HEK293 (cell line): Measurements from ENCODE around the gene PATE1.

Source experiments
- CTCF ChIA-PET: fragments of 350-600 bp; formaldehyde crosslinking; extraction: SDS; loops from one replicate; lab custom pipeline; 2021; ENCODE audit warnings: antibody characterized with exemption; lab: Yijun Ruan, JAX
- POLR2A ChIA-PET: fragments of 300-600 bp; formaldehyde crosslinking; extraction: SDS; loops from one replicate; lab custom pipeline; 2020; ENCODE audit warnings: antibody characterized with exemption, inconsistent platforms; lab: Yijun Ruan, JAX
- H3K27ac ChIP-seq: fragments of 200-500 bp; sonication (Bioruptor generic); 2 replicates; pipeline ENCODE4 v1.5.1; 2014; ENCODE audit warnings: low read depth, low read length, control low read depth, inconsistent platforms; ENCODE audit errors: extremely low read depth
- H3K36me3 ChIP-seq, 2 experiments: fragments of 200-500 bp in 1 of 2; sonication (Bioruptor generic) in 1 of 2; 1 replicate in 1 of 2; 2 replicates in 1 of 2; pipeline ENCODE4 v1.5.1; 2014 to 2017; ENCODE audit warnings: inconsistent platforms in 2 of 2, low read length in 2 of 2; ENCODE audit not compliant: control insufficient read depth in 2 of 2, insufficient read depth in 1 of 2
- H3K4me1 ChIP-seq: fragments of 200-500 bp; sonication (Bioruptor generic); 2 replicates; pipeline ENCODE4 v1.5.1; 2014; ENCODE audit warnings: mild to moderate bottlenecking, low read length, inconsistent platforms; ENCODE audit not compliant: control insufficient read depth, insufficient read depth
- H3K4me3 ChIP-seq: 2 replicates; pipeline ENCODE4 v1.5.1; 2011; ENCODE audit warnings: low read depth, mild to moderate bottlenecking, control low read depth, low read length, moderate library complexity
- H3K9me3 ChIP-seq: fragments of 200-500 bp; sonication (Bioruptor generic); 2 replicates; pipeline ENCODE4 v1.5.1; 2014; ENCODE audit warnings: low read depth, low read length, inconsistent platforms; ENCODE audit not compliant: control insufficient read depth, insufficient read depth
- ATF2 ChIP-seq: fragments of 450-650 bp; formaldehyde crosslinking; IDR thresholded peaks from 2 replicates; pipeline ENCODE4 v1.5.1; 2016; ENCODE audit warnings: missing biosample characterization, missing genetic modification characterization, low read depth
- KLF1 ChIP-seq: fragments of 450-650 bp; formaldehyde crosslinking; IDR thresholded peaks from 2 replicates; pipeline ENCODE4 v1.5.1; 2016; ENCODE audit warnings: missing biosample characterization, missing genetic modification characterization
- KLF10 ChIP-seq: fragments of 450-650 bp; IDR thresholded peaks from 2 replicates; pipeline ENCODE4 v1.5.1; 2018; ENCODE audit warnings: missing biosample characterization, mild to moderate bottlenecking, missing genetic modification characterization
- KLF9 ChIP-seq: fragments of 450-650 bp; formaldehyde crosslinking; IDR thresholded peaks from 2 replicates; pipeline ENCODE4 v1.5.1; 2016; ENCODE audit warnings: missing biosample characterization, missing genetic modification characterization, low read depth
- PATZ1 ChIP-seq: fragments of 450-650 bp; formaldehyde crosslinking; IDR thresholded peaks from 2 replicates; pipeline ENCODE4 v1.5.1; 2016; ENCODE audit warnings: missing biosample characterization, missing genetic modification characterization
- PRDM1 ChIP-seq: fragments of 450-650 bp; formaldehyde crosslinking; IDR thresholded peaks from 2 replicates; pipeline ENCODE4; 2016; ENCODE audit warnings: missing biosample characterization, missing genetic modification characterization
- SALL2 ChIP-seq: fragments of 450-650 bp; formaldehyde crosslinking; IDR thresholded peaks from 2 replicates; pipeline ENCODE4 v1.5.0; 2017; ENCODE audit warnings: missing biosample characterization, mild to moderate bottlenecking, missing genetic modification characterization, borderline replicate concordance
- SCRT1 ChIP-seq: fragments of 450-650 bp; formaldehyde crosslinking; IDR thresholded peaks from 2 replicates; pipeline ENCODE4 v1.5.1; 2016; ENCODE audit warnings: missing biosample characterization, missing genetic modification characterization, borderline replicate concordance
- ZEB2 ChIP-seq: fragments of 450-650 bp; formaldehyde crosslinking; IDR thresholded peaks from 2 replicates; pipeline ENCODE4 v1.5.1; 2016; ENCODE audit warnings: missing biosample characterization, missing genetic modification characterization
- ZNF19 ChIP-seq: fragments of 450-650 bp; formaldehyde crosslinking; IDR thresholded peaks from 2 replicates; pipeline ENCODE4; 2016; ENCODE audit warnings: missing biosample characterization, missing genetic modification characterization, low read depth
- ZNF214 ChIP-seq: fragments of 450-650 bp; formaldehyde crosslinking; IDR thresholded peaks from 2 replicates; pipeline ENCODE4 v1.5.1; 2017; ENCODE audit warnings: missing biosample characterization, mild to moderate bottlenecking, missing genetic modification characterization, borderline replicate concordance
- ZNF221 ChIP-seq: fragments of 450-650 bp; formaldehyde crosslinking; IDR thresholded peaks from 2 replicates; pipeline ENCODE4 v1.5.1; 2017; ENCODE audit warnings: missing biosample characterization, missing genetic modification characterization, borderline replicate concordance
- ZNF23 ChIP-seq: fragments of 450-650 bp; formaldehyde crosslinking; IDR thresholded peaks from 2 replicates; pipeline ENCODE4 v1.5.1; 2016; ENCODE audit warnings: missing biosample characterization, missing genetic modification characterization, borderline replicate concordance
- ZNF26 ChIP-seq: fragments of 450-650 bp; formaldehyde crosslinking; IDR thresholded peaks from 2 replicates; pipeline ENCODE4 v1.5.1; 2016; ENCODE audit warnings: missing biosample characterization, missing genetic modification characterization
- ZNF354C ChIP-seq: fragments of 450-650 bp; formaldehyde crosslinking; IDR thresholded peaks from 2 replicates; pipeline ENCODE4 v1.5.1; 2016; ENCODE audit warnings: missing biosample characterization, missing genetic modification characterization, low read depth, borderline replicate concordance
- ZNF37A ChIP-seq: fragments of 450-650 bp; IDR thresholded peaks from 2 replicates; pipeline ENCODE4 v1.5.1; 2018; ENCODE audit warnings: missing biosample characterization, missing genetic modification characterization
- ZNF426 ChIP-seq: fragments of 450-650 bp; formaldehyde crosslinking; IDR thresholded peaks from 2 replicates; pipeline ENCODE4 v1.5.1; 2017; ENCODE audit warnings: missing biosample characterization, missing genetic modification characterization, mild to moderate bottlenecking, inconsistent platforms, moderate library complexity
- ZNF530 ChIP-seq: fragments of 450-650 bp; formaldehyde crosslinking; IDR thresholded peaks from 2 replicates; pipeline ENCODE4 v1.5.1; 2016; ENCODE audit warnings: low read depth, missing biosample characterization, missing genetic modification characterization
- ZNF548 ChIP-seq: fragments of 450-650 bp; formaldehyde crosslinking; IDR thresholded peaks from 2 replicates; pipeline ENCODE4 v1.5.1; 2016; ENCODE audit warnings: missing biosample characterization, missing genetic modification characterization
- ZNF555 ChIP-seq: fragments of 450-650 bp; formaldehyde crosslinking; conservative IDR thresholded peaks from 2 replicates; pipeline ENCODE4 v1.5.1; 2017; ENCODE audit warnings: missing biosample characterization, mild to moderate bottlenecking, missing genetic modification characterization, inconsistent platforms
- ZNF621 ChIP-seq: fragments of 450-650 bp; formaldehyde crosslinking; IDR thresholded peaks from 2 replicates; pipeline ENCODE4 v1.5.1; 2017; ENCODE audit warnings: missing biosample characterization, missing genetic modification characterization
- ZNF645 ChIP-seq: fragments of 450-650 bp; formaldehyde crosslinking; IDR thresholded peaks from 2 replicates; pipeline ENCODE4; 2016; ENCODE audit warnings: missing biosample characterization, missing genetic modification characterization
- ZNF670 ChIP-seq: fragments of 450-650 bp; formaldehyde crosslinking; IDR thresholded peaks from 2 replicates; pipeline ENCODE4 v1.5.1; 2016; ENCODE audit warnings: missing biosample characterization, missing genetic modification characterization, low read depth
- ZNF747 ChIP-seq: fragments of 450-650 bp; formaldehyde crosslinking; IDR thresholded peaks from 2 replicates; pipeline ENCODE4 v1.5.1; 2016; ENCODE audit warnings: missing biosample characterization, missing genetic modification characterization
- ZNF768 ChIP-seq: fragments of 450-650 bp; formaldehyde crosslinking; IDR thresholded peaks from 2 replicates; pipeline ENCODE4 v1.5.1; 2018; ENCODE audit warnings: missing biosample characterization, mild to moderate bottlenecking, missing genetic modification characterization
- ZNF776 ChIP-seq: fragments of 450-650 bp; formaldehyde crosslinking; IDR thresholded peaks from 2 replicates; pipeline ENCODE4 v1.5.0; 2017; ENCODE audit warnings: missing biosample characterization, missing genetic modification characterization, borderline replicate concordance
- ZNF843 ChIP-seq: fragments of 450-650 bp; formaldehyde crosslinking; IDR thresholded peaks from 2 replicates; pipeline ENCODE4 v1.5.1; 2016; ENCODE audit warnings: missing biosample characterization, missing genetic modification characterization

Gene PATE1

DNA sequence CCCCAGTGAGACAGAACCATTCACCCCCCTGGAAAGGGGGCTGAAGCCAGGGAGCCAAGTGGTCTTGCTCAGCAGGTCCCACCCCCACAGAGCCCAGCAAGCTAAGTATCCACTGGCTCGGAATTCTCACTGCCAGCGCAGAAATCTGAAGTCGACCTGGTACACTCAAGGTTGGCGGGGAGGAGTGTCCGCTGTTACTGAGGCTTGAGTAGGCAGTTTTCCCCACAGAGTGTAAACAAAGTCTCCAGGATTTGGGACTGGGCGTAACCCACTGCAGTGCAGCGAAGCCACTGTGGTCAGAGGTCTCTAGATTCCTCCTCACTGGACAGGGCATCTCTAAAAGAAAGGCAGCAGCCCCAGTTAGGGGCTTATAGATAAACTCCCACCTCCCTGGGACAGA, 10.0 kb downstream of the PATE1 start (continued):
- TF ChIP-seq SCRT1 (tag by site-specific recombination) (no peak), ZNF221 (tag by site-specific recombination) (no peak)
- TF ChIP-seq, all 188 proteins: peak for 0

DNA sequence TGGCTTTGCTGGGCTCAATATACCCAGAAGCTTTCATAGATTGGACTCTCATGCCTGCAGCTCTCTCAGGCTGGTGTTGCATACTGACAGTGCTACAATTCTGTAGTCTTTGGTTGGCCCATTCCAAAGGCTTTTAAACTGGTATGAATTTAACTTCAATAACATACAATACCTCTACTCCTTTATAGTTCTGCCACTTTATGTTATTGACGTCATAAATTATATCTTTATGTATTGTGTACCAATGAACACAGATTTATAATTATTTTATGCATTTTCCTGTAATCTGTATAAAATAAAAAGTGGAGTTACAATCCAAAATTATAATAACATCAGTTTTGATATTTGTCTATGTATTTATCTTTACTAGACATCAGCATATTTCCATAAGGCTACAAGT, 16.4 kb downstream of the PATE1 start:
- no peak overlapping the region for H3K27ac ChIP-seq
- H3K4me1 ChIP-seq = no peaks in the 10 kb centered on the region
- POLR2A ChIA-PET = no interaction called here
- no peaks in the 10 kb centered on the region for H3K36me3 ChIP-seq
- TF ChIP-seq ZNF548 (tag by site-specific recombination) (no peak), ZNF747 (tag by site-specific recombination) (no peak), ZNF670 (no peak), KLF10 (tag by site-specific recombination) (no peak), PRDM1 (no peak), ZNF214 (tag by site-specific recombination) (no peak), ZNF843 (tag by site-specific recombination) (no peak), ZNF426 (tag by site-specific recombination) (no peak), ZNF645 (tag by site-specific recombination) (no peak), ZNF768 (tag by site-specific recombination) (no peak), KLF1 (no peak), ZNF19 (no peak), ZNF23 (no peak), ZNF621 (tag by site-specific recombination) (no peak), PATZ1 (tag by site-specific recombination) (no peak), SALL2 (tag by site-specific recombination) (no peak), KLF9 (tag by site-specific recombination) (no peak), ZNF555 (no peak)
- no peak overlapping the region for H3K4me3 ChIP-seq
- H3K9me3 ChIP-seq = no peaks in the 10 kb centered on the region
- CTCF ChIA-PET = interaction anchor here (0.6 kb wide), 2 partner anchors 13 to 919 kb away, joined by 3 to 5 read pairs; no protein-coding TSS in a partner anchor

- POLR2A ChIA-PET = no interaction called here
- CTCF ChIA-PET = no interaction called here
- TF ChIP-seq ZNF221 (tag by site-specific recombination) (no peak), ZNF776 (no peak), ZNF354C (tag by site-specific recombination) (no peak), ZNF26 (tag by site-specific recombination) (no peak), KLF1 (no peak), ZNF530 (tag by site-specific recombination) (no peak), ZNF37A (tag by site-specific recombination) (no peak), ATF2 (tag by site-specific recombination) (no peak), SCRT1 (tag by site-specific recombination) (no peak), ZEB2 (tag by site-specific recombination) (no peak)
Observed at GRCh38 chr11:125763483-125763882, 17.4 kb downstream of the PATE1 start.

More at GRCh38 chr11:125763483-125763882, 17.4 kb downstream of the PATE1 start:
- Histone ChIP-seq H3K27ac (no peak overlapping the region), H3K36me3 (no peaks in the 10 kb centered on the region), H3K9me3 (no peaks in the 10 kb centered on the region), H3K4me3 (no peak overlapping the region), H3K4me1 (no peaks in the 10 kb centered on the region)
